Activated CD4-positive, CD25-positive, alpha-beta regulatory T cell treated with anti-CD3 and anti-CD28 coated beads, Interleukin-2, amount 50 U/mL, for 24 hours (primary cell): ENCODE data around the gene COLEC11.
"Not testable (repeated sequence)": the region's sequence is repeated elsewhere in the genome, so short reads cannot be mapped to it uniquely, and the experiment has no call there.

Source experiments
- ATAC-seq, 2 donors: fragments of 150-1000 bp; cut with Tn5 transposase; one replicate each; pipeline ENCODE4 v1.10.0; 2021; ENCODE audit warnings: mild to moderate bottlenecking in 1 of 2, moderate library complexity in 1 of 2

The COLEC11 gene

DNA sequence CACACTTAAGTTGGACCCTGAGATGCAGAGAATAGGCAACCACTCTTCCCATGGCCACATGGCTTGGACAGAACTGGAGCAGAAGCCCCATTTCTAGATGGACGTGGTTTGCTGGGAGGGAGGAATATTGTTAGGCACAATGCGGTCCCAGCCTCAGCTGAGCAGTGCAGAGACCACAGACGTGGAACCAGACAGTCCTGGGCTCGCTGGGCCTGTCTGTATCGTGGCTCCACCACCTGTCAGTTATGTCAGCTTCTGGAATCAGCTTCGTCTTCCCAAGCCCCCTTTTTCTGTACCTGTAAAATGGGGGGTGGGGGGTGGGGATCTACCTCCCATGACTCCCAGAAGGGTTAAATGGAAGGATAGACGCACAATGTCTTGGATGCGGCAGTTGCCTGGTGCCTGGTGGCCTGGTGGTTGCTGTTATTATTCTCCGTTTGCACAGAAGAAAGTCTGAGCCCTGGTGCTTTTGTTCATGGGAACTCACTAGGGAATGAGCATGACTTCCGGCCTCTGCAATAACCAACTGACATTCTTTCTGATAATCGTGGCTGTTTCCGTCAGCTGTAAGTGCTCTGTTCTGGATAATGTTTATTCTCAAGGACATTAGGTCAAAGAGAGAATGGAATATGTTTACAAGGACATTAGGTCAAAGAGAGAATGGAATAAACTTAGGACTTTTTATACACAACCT is 31.4 kb downstream of the COLEC11 start:
- no peak for ATAC-seq

DNA sequence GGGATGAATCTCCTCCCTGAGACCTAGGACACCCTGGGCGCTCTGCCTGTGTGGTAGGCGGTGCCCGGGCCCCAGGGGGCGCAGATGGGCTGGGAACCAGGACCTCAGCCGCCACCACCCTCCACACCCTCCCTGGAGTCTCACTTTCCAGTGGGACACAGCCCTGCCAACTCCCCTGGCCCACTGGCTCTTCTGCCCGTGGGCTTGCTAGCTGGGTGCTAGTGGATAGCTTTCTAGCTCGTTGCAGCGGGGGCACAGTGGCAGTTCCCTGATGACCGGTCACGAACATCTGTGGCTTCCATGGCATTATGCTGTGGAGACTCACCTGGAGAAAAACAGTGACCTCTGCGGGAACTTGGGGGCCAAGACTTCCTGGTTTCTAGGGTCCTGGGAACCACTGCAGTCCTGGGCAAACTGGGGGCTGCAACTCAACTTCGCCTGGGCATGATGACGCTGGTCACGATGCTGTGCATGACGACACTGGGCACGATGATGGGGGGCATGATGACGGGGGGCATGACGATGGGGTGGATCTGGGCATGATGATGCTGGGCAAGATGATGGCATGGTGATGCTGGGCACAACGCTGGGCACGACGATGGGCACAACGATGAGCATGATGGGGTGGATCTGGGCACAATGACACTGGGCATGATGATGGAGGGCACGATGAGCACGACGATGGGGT is 32.0 kb downstream of the COLEC11 start:
- no peak for ATAC-seq

DNA sequence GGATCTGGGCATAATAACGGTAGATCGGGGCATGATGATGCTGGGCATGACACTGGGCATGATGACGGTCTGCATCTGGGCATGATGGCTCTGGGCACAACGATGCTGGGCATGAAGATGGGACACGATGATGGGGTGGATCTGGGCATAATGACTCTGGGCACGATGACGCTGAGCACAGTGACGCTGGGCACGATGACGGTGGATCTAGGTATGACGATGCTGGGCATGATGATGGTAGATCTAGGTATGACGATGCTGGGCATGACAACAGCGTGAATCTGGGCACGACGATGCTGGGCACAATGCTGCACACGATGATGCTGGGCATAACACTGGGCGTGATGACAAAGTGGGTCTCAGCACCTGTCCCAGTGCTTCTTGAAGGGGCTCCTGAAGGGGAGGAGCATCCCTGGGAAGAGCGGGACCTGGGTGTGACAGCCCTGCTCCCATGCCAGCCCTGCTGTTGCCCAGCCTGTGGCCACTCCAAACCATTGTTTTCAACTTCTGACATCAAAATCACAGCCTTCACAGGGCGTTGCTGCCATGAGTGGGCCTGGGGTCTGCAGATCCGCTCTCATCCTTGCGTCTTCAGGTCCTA is 32.7 kb downstream of the COLEC11 start:
- ATAC-seq, result no peak

- ATAC-seq, result no peak
Measured at GRCh38 chr2:3628241-3628679, 33.3 kb downstream of the COLEC11 start.

DNA sequence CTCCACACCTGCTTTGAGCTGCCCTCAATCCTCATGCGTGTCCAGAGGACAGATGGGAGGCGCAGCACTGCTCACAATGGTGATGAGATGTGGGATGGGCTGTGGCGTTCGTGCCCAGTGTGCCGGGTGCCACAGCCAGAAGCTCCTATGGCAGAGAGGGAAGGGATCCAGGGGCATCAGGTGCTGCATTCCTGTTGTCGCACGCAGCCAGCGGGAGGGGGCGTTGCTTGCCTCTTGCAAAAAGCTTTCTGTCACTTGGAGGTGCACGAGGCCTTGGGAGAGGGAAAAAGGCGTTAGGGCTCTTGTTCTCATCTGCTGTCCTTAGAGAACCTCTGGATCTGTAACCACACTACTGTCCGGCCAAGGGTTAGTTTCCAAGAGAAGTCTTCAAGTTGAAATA is 33.9 kb downstream of the COLEC11 start:
- ATAC-seq, result no peak

DNA sequence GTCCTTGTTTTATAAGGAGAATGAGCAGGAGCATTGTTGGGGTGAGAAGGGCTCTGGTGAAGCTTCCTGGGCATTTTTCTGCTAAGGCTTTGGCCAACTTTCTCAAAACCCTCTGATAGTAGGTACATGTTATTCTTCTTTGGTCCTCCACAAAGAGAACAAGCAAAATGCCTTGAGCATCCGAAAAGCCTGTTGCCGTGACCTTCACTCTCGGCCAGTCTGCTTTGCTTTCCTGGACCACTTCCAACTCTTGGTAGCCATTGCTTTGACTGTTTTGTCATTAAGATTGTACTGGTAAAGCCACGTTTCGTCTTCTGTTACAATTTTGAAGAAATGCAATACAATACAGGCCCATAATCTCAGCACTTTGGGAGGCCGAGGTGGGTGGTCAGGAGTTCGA is 35.7 kb downstream of the COLEC11 start:
- no peak for ATAC-seq

DNA sequence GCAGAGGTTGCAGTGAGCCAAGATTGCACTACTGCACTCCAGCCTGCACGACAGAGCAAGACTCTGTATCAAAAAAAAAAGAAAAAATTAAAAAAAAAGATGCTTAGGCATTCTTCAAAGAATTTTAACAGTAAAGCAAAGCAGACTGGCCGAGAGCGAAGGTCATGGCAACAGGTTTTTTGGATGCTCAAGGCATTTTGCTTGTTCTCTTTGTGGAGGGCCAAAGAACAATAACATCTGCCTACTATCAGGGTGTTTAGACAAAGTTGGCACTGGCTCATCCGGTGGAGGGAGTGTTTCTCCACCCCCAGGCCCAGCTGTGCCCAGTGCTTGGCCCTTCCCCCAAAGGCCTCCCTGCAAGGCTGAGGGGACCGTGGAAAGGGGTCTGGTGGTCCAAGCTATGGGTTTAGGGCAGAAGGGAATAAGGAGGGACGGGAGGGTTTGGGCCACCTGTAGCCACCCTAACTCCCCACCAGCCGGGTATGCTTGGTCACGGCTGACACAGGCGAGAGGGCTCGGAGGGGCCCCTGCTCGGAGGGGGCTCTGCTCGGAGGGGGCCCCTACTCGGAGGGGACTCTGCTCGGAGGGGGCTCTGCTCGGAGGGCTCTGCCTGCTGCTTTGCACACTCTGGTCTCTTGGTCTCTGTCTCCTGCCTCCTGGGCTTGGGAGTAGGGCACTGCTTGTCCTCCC is 36.4 kb downstream of the COLEC11 start:
- no peak for ATAC-seq

GRCh38 chr2:3631851-3632659 is 37.1 kb downstream of the COLEC11 start:
- no peak for ATAC-seq

GRCh38 chr2:3633089-3633981 is 38.4 kb downstream of the COLEC11 start:
- no peak for ATAC-seq

DNA sequence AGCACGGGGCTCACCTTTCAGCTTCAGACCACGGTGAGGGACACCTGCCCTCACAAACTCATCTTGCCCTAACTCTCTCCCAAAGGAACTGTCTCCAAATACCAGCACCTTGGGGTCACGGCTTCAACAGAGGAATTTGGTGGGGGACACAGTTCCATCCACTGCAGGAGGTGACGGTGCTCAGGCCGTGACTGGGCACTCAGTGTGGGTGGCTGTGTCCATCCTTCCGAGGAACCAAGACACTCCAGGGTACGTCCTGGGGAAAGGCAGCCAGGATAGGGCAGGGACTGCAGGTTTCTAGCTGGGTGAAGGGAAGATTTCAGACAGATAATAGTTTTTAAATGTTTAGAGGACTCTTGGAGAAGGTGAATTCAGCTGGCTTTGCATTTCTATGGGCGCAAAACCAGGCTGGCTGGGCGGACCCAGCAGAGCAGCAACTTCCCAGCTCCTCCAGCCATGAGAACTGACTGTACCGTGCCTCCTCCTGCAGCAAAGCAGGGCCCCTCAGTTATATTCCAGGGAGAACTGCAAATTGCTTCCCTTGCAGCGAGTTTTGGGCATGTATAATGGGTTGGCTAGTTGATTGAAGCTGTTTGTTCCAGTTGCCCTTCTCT is 39.2 kb downstream of the COLEC11 start:
- ATAC-seq, result no peak

GRCh38 chr2:3634596-3635121 is 39.7 kb downstream of the COLEC11 start:
- ATAC-seq, result no peak

GRCh38 chr2:3635171-3635974 is 40.5 kb downstream of the COLEC11 start:
- no peak for ATAC-seq

- ATAC-seq, result not testable (repeated sequence)
Measured at GRCh38 chr2:3635975-3636327, 41.0 kb downstream of the COLEC11 start.

DNA sequence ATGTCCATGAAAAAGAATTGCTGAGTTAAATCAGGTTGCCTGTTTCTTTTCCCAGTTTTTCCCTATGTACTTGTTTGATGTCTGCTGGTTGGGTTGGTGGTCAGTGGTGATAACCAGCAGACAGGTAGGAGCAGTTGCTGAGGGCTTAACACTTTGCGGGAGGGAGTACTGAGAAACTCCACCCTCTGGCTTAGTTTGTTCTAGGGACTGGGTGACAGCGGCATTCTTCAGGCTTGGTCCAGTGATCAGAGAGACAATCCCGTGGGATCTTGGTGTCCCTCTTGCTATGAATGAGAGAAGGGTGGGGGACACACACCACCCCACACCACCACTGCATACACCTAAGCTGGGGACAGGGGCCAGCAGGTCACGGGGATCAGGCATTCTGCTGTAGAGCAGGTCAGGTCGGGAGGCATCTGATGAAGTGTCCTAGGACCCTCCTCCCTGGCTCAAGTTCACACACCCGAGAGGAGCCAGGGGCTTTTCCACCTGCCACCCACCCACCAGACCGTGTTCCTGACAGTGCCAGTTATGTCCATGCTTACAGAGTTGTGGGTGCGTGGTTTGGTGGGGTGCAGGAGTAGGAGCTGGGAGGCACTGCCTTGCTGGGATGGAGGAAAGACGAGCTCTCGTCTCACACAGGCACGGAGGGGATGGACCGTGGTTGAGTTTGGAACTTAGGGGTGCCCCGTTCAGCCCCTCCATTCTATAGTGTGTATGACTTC is 41.8 kb downstream of the COLEC11 start:
- no peak for ATAC-seq

DNA sequence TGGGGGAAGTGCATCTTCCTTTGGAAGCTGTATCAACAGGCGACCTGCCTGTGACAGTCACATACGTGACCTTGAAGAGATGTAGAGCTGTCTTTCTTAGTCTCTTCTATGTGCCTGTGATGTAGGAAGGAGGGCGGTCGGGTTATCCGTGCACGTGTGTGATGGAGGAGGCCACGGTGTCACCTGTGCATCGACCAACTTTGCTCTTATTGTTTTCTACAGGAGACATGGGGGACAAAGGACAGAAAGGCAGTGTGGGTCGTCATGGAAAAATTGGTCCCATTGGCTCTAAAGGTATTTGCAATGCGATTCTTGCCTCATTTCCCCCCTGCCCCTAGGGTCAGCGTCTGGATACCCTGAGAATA is 42.4 kb downstream of the COLEC11 start:
- no peak for ATAC-seq

GRCh38 chr2:3637692-3638455 is 43.0 kb downstream of the COLEC11 start:
- no peak for ATAC-seq

GRCh38 chr2:3638456-3638810 is 43.5 kb downstream of the COLEC11 start:
- ATAC-seq, result no peak

DNA sequence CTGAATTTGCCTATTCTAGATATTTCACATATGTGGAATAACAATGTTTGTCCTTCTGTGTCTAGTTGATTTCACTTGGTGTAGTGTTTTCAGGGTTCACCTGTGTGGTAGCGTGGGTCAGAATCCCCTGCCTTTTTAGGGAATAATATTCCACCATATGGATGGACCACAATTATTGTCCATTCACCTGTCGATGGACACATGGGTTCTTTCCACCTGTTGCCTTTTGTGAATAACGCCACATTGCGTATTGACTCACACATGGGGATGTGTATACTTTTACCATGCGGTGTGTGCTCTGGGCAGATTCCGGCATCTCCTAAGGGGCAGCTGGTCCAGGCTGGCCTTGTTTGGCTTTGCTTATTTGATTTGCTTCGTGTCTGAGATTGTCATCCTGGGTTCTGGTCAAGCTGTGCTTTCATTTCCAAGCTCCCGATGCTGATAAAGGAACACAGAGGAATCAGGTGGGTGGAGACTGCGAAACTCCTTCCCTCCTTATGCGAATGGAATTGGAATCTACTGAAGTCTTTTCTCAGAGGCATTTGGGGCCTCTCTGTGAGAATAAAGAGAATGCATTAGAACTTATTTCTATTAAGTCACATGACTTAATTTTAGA is 44.2 kb downstream of the COLEC11 start:
- no peak for ATAC-seq
